ENCODE results near the gene ZFHX3.

Gene ZFHX3

GRCh38 chr16:72961863-72962262, 86.1 kb downstream of the ZFHX3 start:
- Histone ChIP-seq H3K9ac (ENCODE audit: low read length) (peak overlapping the region; percentile 59; the same call in 1 of the 2 replicates), H2AFZ (ENCODE audit: low read depth, low read length) (no peak overlapping the region), H3K27ac (ENCODE audit: low read length) (no peak overlapping the region), H3K27me3 (ENCODE audit: low read depth, low read length) (0 out of 2 replicates have a peak, but pooled peaks cover 3% of the 10 kb centered on the region), H3K79me2 (ENCODE audit: low read length) (no peaks in the 10 kb centered on the region), H3K4me1 (ENCODE audit: low read length) (peaks cover 26% of the 10 kb centered on the region), H3K4me2 (ENCODE audit: low read length) (peak overlapping the region; percentile 97), H3K9me3 (ENCODE audit: insufficient read depth, low read length) (no peaks in the 10 kb centered on the region), H3K36me3 (replicated peaks; ENCODE audit: low read depth, low read length) (no peaks in the 10 kb centered on the region), H3K4me3 (ENCODE audit: low read length) (peak overlapping the region; percentile 76), H4K20me1 (ENCODE audit: insufficient read depth, low read length) (0 out of 2 replicates have a peak, but pooled peaks cover 4% of the 10 kb centered on the region)
- TF ChIP-seq EZH2phosphoT487 (IDR thresholded peaks at IDR 0.05; ENCODE audit: low read depth) (no peak), CTCF (IDR thresholded peaks at IDR 0.05; ENCODE audit: low read depth, low read length) (no peak)

GRCh38 chr16:72961115-72961832, 86.7 kb downstream of the ZFHX3 start:
- Histone ChIP-seq H3K4me3 (ENCODE audit: low read length) (peak overlapping the region; percentile 76), H3K79me2 (ENCODE audit: low read length) (no peaks in the 10 kb centered on the region), H3K27me3 (ENCODE audit: low read depth, low read length) (0 out of 2 replicates have a peak, but pooled peaks cover 3% of the 10 kb centered on the region), H3K27ac (ENCODE audit: low read length) (peak overlapping the region; percentile 65), H4K20me1 (ENCODE audit: insufficient read depth, low read length) (0 out of 2 replicates have a peak, but pooled peaks cover 4% of the 10 kb centered on the region), H2AFZ (ENCODE audit: low read depth, low read length) (no peak overlapping the region), H3K4me2 (ENCODE audit: low read length) (peak overlapping the region; percentile 97), H3K36me3 (replicated peaks; ENCODE audit: low read depth, low read length) (no peaks in the 10 kb centered on the region), H3K9ac (ENCODE audit: low read length) (peak overlapping the region; percentile 59; the same call in 1 of the 2 replicates), H3K9me3 (ENCODE audit: insufficient read depth, low read length) (no peaks in the 10 kb centered on the region), H3K4me1 (ENCODE audit: low read length) (peaks cover 28% of the 10 kb centered on the region)
- TF ChIP-seq EZH2phosphoT487 (IDR thresholded peaks at IDR 0.05; ENCODE audit: low read depth) (no peak), CTCF (IDR thresholded peaks at IDR 0.05; ENCODE audit: low read depth, low read length) (peak; percentile 74)

DNA sequence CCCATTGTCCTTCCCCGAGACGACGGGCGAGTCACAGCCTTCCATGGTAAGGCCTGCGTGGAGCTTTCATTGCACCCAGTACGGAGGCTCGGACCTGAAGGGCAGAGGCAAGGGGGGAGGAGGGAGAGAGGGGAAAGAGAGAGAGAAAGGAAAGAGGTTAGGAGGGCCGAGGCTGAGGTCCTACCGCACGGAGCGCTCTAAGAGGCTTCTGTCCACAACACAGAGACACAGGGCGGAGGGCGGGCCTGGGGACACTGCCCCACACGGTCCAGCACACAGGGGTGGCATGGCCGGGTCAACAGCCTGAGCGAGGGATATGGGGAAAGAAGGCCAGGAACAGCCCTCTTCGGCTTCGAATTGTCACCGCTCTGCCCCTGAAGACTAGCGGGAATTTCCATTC, 87.8 kb downstream of the ZFHX3 start:
- H4K20me1 ChIP-seq (ENCODE audit: insufficient read depth, low read length) = 0 out of 2 replicates have a peak, but pooled peaks cover 4% of the 10 kb centered on the region
- H3K36me3 ChIP-seq (replicated peaks; ENCODE audit: low read depth, low read length) = no peaks in the 10 kb centered on the region
- H3K9me3 ChIP-seq (ENCODE audit: insufficient read depth, low read length) = no peaks in the 10 kb centered on the region
- H3K27me3 ChIP-seq (ENCODE audit: low read depth, low read length) = 0 out of 2 replicates have a peak, but pooled peaks cover 3% of the 10 kb centered on the region
- H3K79me2 ChIP-seq (ENCODE audit: low read length) = no peaks in the 10 kb centered on the region
- H3K4me3 ChIP-seq (ENCODE audit: low read length) = no peak overlapping the region
- H3K4me1 ChIP-seq (ENCODE audit: low read length) = peaks cover 28% of the 10 kb centered on the region
- TF ChIP-seq CTCF (IDR thresholded peaks at IDR 0.05; ENCODE audit: low read depth, low read length) (no peak), EZH2phosphoT487 (IDR thresholded peaks at IDR 0.05; ENCODE audit: low read depth) (no peak)
- H3K27ac ChIP-seq (ENCODE audit: low read length) = no peak overlapping the region
- H3K9ac ChIP-seq (ENCODE audit: low read length) = no peak overlapping the region
- no peak overlapping the region for H3K4me2 ChIP-seq (ENCODE audit: low read length)
- H2AFZ ChIP-seq (ENCODE audit: low read depth, low read length) = no peak overlapping the region

- Histone ChIP-seq H3K4me1 (ENCODE audit: low read length) (peaks cover 34% of the 10 kb centered on the region), H3K36me3 (replicated peaks; ENCODE audit: low read depth, low read length) (no peaks in the 10 kb centered on the region), H2AFZ (ENCODE audit: low read depth, low read length) (no peak overlapping the region), H3K27ac (ENCODE audit: low read length) (no peak overlapping the region), H3K4me2 (ENCODE audit: low read length) (no peak overlapping the region), H3K27me3 (ENCODE audit: low read depth, low read length) (0 out of 2 replicates have a peak, but pooled peaks cover 3% of the 10 kb centered on the region), H3K9ac (ENCODE audit: low read length) (no peak overlapping the region), H3K79me2 (ENCODE audit: low read length) (no peaks in the 10 kb centered on the region), H3K4me3 (ENCODE audit: low read length) (no peak overlapping the region), H4K20me1 (ENCODE audit: insufficient read depth, low read length) (0 out of 2 replicates have a peak, but pooled peaks cover 4% of the 10 kb centered on the region), H3K9me3 (ENCODE audit: insufficient read depth, low read length) (no peaks in the 10 kb centered on the region)
- TF ChIP-seq EZH2phosphoT487 (IDR thresholded peaks at IDR 0.05; ENCODE audit: low read depth) = no peak
- no peak for TF ChIP-seq CTCF (IDR thresholded peaks at IDR 0.05; ENCODE audit: low read depth, low read length)
These were observed 88.5 kb downstream of the ZFHX3 start for GRCh38 chr16:72959301-72959996.
